Spleen (tissue), 7 donors: ENCODE measurements around the gene ZRSR2.

Experiments used
- POLR2A ChIP-seq, 3 donors: fragments of 450-650 bp; IDR thresholded peaks; one replicate each; pipeline ENCODE4 v1.5.1; 2017; ENCODE audit warnings: antibody characterized with exemption in 3 of 3, mild to moderate bottlenecking in 1 of 3
- POLR2AphosphoS5 ChIP-seq, 3 donors: sonication (generic); formaldehyde crosslinking; IDR thresholded peaks; one replicate each; pipeline ENCODE4 v1.5.1; 2017; ENCODE audit warnings: antibody characterized with exemption in 3 of 3
- TF ChIP-seq, protein P1 (sequence below), 11 experiments: fragments of 200-600 bp in 7 of 11; fragments of 450-650 bp in 4 of 11; sonication (generic) in 4 of 11; IDR thresholded peaks in 8 of 11; conservative IDR thresholded peaks in 3 of 11; 1 replicate in 7 of 11; 2 replicates in 4 of 11; pipeline versions ENCODE4 v1.4.0 to v1.8.0; 2016 to 2021; ENCODE audit warnings: antibody characterized with exemption in 11 of 11, inconsistent platforms in 4 of 11, mild to moderate bottlenecking in 1 of 11
- donor health status: DM: no; HTN: no; CAD: no; lungs with moderate emphysema.
- donor health status: DM: no; HTN: no; CAD: no.
- donor health status: DM: no; HTN: no; CAD: no.

GRCh38 chrX:15870310-15870709 lies 80.0 kb downstream of the ZRSR2 start:
- TF ChIP-seq POLR2AphosphoS5 (IDR thresholded peaks at IDR 0.05): no peak
- TF ChIP-seq, protein P1, sequence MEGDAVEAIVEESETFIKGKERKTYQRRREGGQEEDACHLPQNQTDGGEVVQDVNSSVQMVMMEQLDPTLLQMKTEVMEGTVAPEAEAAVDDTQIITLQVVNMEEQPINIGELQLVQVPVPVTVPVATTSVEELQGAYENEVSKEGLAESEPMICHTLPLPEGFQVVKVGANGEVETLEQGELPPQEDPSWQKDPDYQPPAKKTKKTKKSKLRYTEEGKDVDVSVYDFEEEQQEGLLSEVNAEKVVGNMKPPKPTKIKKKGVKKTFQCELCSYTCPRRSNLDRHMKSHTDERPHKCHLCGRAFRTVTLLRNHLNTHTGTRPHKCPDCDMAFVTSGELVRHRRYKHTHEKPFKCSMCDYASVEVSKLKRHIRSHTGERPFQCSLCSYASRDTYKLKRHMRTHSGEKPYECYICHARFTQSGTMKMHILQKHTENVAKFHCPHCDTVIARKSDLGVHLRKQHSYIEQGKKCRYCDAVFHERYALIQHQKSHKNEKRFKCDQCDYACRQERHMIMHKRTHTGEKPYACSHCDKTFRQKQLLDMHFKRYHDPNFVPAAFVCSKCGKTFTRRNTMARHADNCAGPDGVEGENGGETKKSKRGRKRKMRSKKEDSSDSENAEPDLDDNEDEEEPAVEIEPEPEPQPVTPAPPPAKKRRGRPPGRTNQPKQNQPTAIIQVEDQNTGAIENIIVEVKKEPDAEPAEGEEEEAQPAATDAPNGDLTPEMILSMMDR (IDR thresholded peaks at IDR 0.05 in 8 of 11, conservative IDR thresholded peaks at IDR 0.05 in 3 of 11): no peak
- TF ChIP-seq POLR2A (IDR thresholded peaks at IDR 0.05): no peak
